ENCODE data around the gene SLC28A3.

The SLC28A3 gene

GRCh38 chr9:84338792-84339191 is 1.8 kb downstream of the SLC28A3 start:
- no peak for DNase-seq

- DNase-seq, result no peak
Observed at GRCh38 chr9:84337252-84337651, 3.3 kb downstream of the SLC28A3 start.

DNA sequence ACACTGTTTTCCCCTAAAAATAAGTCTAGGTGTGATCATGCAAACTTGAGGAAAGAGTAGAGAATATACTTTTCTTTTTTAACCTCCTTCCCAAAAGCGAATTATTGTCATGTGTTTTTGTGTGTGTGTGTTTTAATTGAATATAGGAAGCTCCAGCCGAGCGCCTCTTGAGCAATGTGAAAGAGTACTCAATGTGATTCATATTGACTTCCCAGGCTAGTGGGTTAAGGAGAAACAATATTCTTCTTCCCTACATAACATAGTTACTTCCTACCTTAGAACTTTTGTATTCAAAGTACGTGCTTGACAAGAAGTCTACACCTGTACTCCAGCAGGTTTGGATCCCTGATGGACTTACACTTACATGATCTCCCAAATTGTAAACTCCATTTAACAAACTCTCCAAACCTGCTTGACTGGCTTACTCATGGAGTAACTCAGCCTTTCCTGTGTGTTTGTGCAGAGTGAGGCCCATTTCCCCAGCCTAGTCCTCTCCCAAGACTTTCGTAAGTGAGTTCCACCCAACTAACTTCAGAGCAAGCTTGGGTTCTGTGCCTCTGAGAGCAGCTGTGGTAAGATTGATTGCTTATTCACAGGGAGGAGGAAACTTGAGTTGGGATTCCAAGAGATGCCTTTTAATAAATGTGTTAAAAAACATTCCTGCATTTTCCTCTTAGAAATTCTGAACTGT is 9.3 kb downstream of the SLC28A3 start:
- DNase-seq, result no peak

DNA sequence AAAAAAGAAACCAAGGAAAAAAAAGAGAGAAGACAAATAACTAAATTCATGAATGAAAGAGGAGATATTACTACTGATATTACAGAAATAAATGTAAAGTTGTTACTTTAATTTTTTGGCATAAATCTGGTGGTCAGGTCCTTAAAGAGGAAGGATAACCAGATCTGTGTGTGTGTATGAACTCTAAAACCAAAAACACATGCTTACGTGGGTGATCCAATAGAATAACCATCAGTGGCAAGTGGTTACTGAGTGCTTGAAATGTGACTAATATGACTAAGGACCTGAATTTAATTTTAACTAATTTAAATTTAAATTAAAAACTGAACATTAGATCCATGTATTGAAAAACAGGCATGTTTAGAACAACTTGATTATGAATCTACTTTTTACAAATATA is 10.3 kb downstream of the SLC28A3 start:
- no peak for DNase-seq

DNA sequence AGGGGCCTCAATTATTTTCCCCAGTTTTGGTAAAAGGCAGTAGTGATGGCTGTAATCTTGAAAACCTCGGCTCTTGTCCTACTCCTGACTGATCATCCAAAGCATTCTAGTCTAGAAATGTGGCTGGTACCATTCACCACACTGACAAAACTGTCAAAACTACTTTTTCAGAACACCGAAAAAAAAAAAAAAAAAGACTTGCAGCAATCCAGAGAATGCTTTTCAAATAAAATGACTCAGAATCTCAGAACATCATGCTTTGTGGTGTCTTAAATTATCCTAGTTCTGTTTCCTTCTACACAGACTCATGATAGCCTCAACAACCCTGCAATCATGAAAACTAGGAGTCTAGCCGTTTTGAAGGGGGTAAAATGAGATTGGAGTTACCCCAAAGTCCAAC is 13.4 kb downstream of the SLC28A3 start:
- DNase-seq, result no peak

DNA sequence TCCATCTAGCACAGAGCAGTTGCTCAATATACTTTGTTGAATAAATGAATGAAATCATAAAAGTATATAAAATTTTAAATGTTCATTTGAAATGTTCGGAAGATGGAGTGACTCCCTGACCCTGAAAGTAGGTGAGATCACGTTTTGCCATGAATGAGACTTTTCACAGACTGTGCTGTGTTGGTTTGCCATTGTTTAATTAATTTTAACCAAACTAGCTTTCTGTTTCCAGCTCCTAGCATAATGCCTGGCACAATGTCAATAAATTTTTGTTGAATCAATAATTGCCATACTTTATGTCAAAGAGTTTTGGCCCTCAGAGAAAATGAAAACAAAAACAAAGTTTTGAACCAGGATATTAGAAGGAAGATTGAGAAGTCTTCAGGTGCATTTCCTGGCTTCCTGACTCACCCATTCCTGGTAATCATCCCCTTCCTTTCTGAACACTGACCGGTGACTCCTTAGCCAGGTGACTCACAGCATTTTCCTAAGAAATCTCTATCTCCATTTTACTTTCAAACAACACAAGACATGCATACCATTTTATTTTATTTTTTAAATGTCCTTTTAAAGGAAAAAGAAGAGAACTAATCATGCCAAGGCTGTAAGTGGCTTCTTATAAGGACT is 15.1 kb downstream of the SLC28A3 start:
- DNase-seq, result no peak

DNA sequence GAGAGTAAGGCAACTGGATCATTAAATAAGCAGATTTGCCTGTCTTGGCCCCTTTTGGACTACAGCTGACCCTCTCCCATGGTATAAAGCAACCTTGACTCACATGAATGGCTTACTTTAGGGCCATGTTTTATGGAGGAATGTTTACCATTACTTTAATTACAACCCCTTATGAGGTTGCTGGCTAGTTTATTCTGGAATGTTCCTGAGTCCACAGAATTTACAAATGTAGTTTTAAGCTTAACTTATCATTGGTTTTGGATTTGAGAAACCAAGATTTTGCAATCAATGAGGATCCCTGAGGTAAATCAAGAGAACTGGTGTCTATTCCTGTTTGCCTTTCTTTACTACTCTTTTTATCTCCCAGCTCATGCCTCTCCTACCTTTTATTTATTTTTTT is 15.7 kb downstream of the SLC28A3 start:
- no peak for DNase-seq

GRCh38 chr9:84323858-84324257 is 16.7 kb downstream of the SLC28A3 start:
- no peak for DNase-seq

- no peak for DNase-seq
Observed at GRCh38 chr9:84322828-84323227, 17.7 kb downstream of the SLC28A3 start.

DNA sequence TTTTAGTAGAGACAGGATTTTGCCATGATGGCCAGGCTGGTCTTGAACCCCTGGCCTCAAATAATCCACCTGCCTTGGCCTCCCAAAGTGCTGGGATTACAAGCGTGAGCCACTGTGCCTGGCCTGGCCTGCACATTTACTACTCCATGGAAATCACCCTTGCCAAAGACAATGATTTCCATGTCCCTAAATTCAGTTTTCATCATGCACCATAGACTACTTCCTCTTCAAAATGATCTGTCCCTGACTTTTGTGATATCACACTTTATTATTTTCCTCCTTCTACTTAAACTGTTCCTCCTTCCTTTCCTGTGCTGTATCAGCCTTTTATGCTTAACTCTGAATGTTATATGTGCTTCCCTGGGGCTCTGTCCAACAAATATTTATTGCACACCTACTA is 20.3 kb downstream of the SLC28A3 start:
- DNase-seq, result no peak

- DNase-seq, result no peak
Observed at GRCh38 chr9:84319632-84320031, 20.9 kb downstream of the SLC28A3 start.

DNA sequence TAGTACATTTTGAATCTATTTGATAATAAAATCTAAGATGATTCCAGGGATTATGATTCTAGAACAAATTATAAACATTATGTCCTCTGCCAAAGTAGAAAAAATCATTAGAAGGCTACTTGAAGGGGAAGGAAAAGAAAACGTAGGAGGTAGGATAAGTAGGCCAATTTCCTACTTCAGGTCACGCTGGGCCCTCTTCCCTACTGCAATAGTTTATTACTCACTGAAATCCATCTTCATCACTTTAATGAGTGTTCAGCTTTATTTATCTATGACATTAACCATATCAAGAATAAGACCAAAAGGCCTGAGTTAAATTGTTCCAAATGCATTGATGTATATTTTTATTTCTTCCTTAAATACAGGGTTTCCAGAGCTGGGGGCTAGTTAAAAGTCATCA is 21.6 kb downstream of the SLC28A3 start:
- no peak for DNase-seq

DNA sequence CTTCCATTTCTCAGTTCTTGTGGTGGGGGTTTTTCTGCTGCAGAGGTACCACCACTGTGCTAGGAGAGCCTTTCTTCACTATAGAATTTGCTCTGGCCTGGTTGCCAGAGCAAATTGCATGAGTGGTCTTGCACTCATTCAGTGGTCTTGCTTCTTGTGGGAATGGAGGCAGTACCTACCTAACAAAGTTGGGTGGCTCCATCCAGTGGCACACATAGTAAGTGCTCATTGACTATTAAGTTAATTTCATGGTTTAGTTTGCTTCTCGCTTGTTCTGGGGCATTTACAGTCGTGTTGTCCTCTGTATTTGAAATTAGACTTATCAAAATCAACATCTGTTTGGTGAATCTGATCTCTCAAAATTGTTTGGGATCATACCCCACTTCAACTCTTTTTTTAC is 23.0 kb downstream of the SLC28A3 start:
- no peak for DNase-seq

DNA sequence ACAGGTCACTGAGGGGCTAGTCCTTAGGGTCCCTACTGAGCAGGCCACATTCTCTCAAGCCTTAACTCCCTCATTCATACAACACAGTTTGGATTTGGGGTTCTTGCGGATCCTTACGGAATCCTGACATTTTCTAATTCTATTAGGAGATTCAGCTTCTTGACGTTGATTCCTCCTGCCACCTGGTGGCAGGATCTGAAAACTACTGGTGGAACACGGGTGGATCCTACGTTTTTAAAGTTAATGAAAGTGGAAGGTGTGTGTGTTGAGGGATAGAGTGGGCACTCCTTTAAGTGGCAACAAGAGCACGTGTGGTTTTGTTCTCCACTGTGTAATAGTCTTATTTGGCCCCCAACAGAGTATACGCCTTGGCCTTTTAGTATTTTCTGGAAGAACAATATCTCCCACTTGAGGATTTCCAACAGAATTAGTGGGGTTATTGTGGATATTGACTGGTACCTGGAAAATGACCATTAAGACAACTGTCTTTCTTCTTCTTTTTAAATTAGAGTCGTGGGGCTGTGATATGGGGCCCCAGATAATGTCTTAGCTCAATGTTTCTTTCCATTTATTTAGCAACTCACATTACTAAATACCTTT is 25.2 kb downstream of the SLC28A3 start:
- DNase-seq, result peak; percentile 72

DNA sequence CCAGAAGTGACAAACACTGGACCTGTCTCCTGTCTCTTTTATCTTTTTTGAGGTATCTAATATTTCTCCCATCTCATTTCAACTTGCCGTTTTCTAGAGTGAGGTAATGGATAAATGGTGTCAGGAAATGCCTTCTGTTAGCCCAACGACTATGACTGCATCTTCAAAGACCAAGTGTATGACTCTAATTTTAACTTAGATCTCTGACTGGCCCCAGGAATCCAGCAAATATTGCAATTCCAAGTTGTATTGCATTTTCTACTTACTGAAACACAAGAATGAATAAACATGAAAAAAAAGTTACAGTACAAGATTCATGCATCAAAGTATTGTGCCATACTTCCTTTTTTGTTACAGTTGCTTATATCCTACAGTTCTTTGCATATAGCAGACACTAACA is 26.3 kb downstream of the SLC28A3 start:
- no peak for DNase-seq

DNA sequence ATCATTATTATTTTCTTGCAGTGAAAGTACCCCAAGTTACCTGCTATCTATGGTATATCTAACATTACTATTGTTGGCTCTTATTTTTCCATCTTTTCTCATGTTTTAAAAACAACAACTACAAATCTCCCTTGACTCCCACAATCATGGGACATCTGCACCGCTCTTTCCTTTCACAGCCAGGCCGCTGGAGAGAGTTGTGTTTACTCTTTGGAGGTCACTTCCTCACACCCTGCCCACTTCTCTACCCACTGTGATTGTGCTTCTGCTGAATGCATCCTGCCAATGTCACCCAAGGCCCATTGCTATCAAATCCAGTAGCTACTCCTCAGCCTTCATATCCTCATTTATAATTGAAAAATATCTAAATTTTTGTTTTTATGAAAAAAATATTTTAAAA is 29.7 kb downstream of the SLC28A3 start:
- no peak for DNase-seq

DNA sequence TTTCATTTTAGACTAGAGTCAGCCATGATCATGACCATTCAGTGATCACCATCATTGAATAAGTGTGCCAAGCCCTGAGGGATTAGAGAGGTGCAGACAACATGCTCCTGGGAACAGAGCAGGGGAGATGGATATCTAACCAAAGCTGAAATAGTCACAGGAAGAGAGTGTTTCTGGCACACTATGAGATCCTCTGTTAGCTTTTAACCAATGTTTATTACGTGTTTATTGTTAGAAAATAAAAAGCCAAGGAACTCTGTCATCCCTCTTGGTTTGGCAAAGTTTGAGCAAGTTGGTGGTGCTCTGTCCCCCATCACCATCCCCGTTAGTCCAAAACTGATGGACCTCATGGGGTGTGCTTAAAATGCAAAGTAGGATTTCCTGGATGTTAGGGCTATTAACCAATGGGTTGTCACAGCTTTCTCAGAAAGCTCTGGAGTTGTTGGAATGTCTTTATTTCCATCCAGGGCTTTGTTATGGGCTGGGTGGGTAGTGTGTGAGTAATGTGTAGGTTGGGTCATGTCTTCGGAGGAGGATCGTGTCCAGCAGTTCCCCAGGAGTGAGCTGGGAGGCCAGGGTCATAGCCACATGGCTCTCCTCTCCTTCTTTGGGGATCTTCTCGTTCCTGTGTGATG is 34.9 kb downstream of the SLC28A3 start:
- no peak for DNase-seq

GRCh38 chr9:84304166-84304565 is 36.4 kb downstream of the SLC28A3 start:
- DNase-seq, result peak; percentile 15

DNA sequence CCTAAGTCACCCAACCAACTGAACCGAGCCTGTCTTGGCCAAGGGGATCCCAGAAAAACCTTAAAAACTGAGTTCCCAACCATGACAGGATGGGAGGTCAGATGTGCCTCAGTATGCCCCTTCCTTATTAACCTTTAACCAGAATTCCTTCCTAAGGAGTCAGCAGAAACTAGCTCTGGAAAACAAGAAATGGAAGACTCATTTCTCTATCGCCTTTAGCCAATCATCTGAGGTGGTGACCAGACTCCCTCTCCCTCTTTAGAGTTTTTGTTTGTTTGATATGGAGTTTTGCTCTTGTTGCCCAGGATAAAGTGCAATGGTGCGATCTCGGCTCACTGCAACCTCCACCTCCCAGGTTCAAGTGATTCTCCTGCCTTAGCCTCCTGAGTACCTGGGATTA is 37.5 kb downstream of the SLC28A3 start:
- DNase-seq, result no peak

DNA sequence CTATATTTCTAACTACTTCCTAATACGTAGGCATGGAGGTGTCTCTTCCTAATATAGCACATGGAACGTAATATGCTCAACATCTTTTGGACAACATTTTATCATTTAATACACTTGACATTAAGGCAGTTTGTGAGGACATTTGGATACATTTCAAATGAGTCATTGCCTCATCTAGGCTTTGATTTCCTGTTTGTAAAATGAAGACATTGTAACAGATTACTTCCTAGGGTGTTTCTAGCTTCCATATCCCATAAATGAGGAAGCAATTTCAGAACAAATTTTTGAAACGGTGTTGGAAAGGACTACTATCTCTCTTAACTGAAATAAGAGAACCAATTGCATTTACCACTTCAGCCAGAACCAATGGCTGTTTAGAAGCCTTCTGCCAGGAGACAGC is 38.7 kb downstream of the SLC28A3 start:
- no peak for DNase-seq

- no peak for DNase-seq
Observed at GRCh38 chr9:84300271-84300670, 40.3 kb downstream of the SLC28A3 start.

GRCh38 chr9:84297162-84297821 is 43.3 kb downstream of the SLC28A3 start:
- no peak for DNase-seq

DNA sequence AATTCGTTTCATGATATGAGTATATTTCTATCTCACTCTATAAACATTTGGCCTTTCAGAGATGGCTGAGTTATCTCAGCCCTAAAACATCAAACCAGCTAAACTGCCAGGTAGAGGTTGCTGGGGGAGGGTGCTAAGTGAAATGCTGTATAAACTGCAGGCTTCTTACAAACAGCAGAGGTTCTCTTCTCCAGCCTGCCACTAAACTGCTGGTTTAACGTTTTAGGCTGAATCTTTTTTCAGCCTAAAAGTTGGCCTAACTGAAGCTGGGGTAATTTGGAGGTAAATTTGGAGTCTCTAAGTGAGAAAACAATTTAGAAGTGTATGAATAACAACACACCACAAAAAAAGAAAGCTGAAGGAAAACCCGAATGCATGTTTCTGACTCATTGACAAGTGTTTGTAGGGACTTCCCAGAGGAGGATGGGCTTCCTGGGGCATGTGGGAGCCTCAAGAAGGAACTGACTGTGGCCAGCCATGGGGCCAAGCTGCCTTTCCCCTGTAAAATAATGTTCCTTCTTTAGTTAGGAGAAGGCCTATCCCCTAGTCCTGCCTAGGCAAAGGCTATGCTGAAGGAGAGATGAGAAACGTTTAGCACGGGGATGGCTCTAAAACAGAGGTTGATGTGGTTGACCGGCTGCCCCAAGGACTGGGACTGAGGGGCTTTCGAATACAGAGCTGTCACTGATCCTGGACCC is 44.3 kb downstream of the SLC28A3 start:
- no peak for DNase-seq
